Measurements from ENCODE around the gene DARS2.

Gene DARS2

GRCh38 chr1:173888749-173889148 lies 64.3 kb downstream of the DARS2 start:
- no peak for DNase-seq

GRCh38 chr1:173889885-173890284 lies 65.4 kb downstream of the DARS2 start:
- no peak for DNase-seq

- DNase-seq: no peak
Measured at GRCh38 chr1:173893611-173894010, 69.1 kb downstream of the DARS2 start.

- no peak for DNase-seq
Measured at GRCh38 chr1:173894189-173894588, 69.7 kb downstream of the DARS2 start.

- DNase-seq: no peak
Measured at GRCh38 chr1:173900427-173900826, 76.0 kb downstream of the DARS2 start.

GRCh38 chr1:173900992-173901391 lies 76.5 kb downstream of the DARS2 start:
- no peak for DNase-seq

- no peak for DNase-seq
Measured at GRCh38 chr1:173903827-173904531, 79.5 kb downstream of the DARS2 start.
